ENCODE data around the gene FMN1.
A peak's percentile ranks its signal among the peaks of the same experiment; 100 is the strongest.

Gene FMN1

DNA sequence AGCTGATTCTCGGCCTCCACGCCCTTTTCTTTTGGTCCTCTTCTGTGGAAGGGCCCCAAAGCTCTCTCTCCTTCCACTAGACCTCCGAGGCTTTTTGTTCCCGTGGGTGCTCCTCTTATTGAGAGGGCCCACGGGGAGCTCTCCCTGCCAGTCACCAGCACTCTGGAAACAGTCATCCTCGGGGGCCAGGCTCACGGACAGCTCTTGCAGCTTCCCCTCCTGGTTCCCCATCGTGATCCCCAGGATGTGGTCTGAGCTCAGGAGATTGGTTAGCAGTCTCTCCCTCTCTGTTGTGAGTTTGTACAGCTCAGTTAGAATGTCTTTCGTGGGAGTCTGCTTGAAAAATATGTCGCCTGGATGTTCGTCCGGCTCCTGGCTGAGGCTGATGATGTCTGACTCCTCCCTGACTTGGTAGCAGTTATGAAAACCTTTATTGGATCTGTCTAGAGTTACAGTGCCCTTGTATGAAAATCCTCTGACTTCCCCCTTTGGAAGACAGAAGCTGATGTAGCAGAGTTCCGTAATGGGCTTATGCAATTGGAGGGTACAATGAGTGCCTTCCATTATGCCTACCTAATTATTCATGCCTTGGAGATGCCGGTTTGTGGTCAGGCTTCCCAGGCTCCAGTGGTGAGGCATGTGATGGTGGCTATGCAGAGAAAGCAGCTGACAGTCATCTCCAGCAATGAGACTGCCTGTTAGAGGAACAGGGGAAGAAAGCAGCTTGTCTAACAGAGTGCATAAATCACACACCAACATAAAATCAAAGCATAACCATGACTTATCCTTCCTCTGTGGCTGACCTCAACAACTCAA lies 40.0 kb downstream of the FMN1 start:
- DNase-seq, result peak; percentile 91

GRCh38 chr15:33153548-33153947 lies 41.0 kb downstream of the FMN1 start:
- DNase-seq, result no peak

DNA sequence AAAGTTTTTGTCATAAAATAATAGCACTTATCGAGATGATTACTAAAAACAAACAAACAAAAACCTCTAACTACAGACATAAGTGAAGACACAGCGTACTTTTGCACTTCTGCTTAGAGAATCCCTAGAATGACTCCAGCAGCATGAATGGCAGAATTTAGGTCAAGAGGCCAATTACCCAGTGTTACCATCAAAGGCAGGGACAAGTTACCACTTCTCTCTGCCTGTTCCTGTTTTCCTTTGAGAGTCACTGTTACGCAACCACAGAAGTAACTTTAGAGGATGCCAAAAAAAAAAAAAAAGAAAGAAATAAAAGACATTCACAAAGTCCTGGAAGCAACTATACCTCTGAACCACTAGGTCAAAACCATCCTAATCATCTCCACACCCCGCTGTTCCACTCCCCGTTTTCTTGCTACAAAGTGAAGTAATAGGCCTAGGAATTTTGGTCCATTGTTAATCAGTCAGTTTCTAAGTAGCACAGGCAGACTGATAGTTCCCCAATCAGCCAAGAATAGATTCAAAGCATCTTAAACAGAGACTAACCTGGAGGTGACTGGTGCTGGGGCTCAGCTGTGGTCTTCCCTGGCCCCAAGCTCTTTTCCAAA lies 41.9 kb downstream of the FMN1 start:
- no peak for DNase-seq

DNA sequence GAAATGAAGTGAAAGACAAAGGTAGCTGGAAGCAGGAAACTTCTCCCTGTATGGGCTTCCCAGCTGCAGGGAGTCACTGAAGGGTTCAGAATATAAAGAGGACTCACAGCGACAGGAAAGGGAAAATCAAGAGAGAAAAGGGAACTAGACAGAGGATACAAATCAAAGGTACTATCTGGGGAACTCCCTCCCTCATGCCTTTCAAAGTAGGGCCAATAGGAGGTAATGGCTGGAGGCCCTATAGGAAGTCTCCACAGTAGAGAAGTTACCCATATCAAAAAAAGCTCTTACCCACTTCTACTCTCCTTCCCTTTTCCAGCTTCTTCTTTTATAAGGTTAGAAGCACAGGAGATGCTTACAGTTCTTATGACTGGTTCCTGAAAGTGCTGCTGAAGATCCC lies 43.5 kb downstream of the FMN1 start:
- no peak for DNase-seq

DNA sequence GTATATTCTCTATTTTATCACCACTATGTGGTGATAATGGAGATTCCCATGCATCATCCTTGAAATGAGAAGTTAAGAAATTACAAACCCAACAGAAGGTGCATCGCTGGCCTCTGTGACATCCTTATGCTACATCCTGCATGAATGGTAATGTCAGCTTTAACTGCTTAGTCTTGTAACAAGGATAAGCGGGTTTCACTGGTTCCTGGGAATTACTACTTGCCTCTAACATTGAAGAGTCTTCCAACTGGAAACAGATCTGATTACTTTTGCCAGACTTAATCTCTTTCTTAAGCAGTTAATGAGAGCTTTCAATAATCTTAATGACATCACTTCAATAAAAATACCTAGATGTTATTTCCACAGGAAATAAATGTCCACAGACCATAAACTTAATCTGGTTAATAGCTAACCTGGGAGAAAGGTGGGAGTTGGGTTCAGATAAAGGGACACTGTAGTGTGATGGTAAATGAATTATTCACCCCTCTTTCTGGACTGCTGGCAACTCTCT lies 44.0 kb downstream of the FMN1 start:
- no peak for DNase-seq

GRCh38 chr15:33149919-33150318 lies 44.6 kb downstream of the FMN1 start:
- no peak for DNase-seq

DNA sequence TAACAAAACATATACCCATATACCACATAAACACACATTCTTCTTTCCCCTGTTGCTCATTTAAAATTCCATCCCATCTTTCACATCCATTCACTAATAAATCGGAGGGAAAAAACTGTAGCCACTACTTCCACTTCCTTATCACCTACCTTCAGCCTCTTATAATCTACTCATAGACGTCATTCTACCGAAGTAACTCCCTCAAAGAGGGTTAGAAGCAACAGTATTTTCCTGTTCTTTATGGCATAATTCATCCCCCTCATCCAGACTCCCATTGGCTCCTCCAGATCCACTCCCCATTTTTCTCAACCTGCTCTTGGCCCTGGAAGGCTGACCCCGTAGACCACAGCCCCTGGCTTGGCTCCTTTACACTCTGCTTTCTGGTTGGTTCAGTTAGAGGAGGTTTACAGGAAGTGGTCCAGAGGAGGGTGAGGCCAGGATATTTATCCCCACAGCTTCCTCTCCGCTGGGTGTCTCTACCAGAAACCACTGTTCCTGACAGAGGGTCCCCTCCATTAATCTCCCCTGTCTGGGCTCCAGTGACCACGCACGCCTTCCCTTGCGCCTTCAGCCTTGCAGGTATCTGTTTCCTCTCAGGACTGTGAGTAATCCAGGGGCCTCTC lies 46.3 kb downstream of the FMN1 start:
- no peak for DNase-seq

DNA sequence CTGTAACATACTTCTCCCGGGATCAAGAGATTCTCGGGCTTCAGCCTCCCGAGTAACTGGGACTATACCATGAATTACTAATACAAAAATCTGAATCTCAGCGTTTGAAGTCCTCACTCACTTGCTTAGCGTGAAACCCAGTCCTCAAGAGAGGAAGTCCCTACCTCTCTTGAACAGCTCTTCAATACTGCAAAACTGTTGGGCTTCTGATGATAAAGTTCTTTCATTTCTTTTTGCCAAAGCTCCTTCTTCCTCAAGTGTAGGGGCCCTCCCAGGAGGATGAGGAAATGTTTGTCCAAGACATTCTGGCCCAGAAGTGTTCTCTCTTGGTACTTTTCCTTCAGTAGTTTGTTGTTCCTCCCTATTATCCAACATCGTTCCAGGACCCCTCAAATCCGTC lies 48.5 kb downstream of the FMN1 start:
- DNase-seq, result no peak

- DNase-seq, result no peak
Observed at GRCh38 chr15:33145447-33145846, 49.1 kb downstream of the FMN1 start.

DNA sequence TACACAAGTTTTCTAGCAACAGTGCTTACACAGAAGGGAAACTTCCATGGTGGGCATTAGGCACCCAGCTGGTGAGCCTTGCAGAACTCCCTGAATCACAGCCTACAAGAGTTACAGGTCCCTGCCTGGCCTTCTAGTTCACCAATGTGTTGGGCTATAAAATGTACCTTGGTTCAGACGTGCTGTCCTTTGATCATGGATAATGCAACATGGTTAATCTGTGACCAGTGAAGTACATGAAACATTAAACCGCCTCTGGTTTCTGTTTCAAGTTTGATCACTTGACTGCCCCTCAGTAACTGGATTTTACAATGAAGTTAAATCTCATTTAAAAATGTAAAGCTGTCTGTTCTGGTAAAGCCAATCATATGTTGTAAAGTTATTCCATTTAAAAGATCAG lies 51.8 kb downstream of the FMN1 start:
- DNase-seq, result no peak

DNA sequence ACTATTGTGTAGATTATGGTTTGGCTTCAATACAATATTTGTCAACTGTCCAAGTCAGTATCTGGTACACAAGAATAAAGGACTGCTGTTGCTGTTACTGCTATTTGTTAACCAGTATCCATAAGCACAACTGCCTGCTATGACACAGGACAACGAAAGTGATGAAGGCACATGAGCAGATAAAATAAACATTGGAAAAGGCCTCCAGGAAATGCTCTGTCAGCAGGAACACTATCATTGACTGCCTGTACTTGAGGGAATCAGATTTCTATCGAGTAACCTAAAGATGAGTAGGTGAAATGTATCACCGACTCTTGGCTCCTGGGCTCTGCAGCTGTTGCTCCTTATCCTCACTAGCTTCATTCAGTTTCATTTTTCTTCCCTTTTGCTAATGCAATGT lies 56.5 kb downstream of the FMN1 start:
- DNase-seq, result no peak

DNA sequence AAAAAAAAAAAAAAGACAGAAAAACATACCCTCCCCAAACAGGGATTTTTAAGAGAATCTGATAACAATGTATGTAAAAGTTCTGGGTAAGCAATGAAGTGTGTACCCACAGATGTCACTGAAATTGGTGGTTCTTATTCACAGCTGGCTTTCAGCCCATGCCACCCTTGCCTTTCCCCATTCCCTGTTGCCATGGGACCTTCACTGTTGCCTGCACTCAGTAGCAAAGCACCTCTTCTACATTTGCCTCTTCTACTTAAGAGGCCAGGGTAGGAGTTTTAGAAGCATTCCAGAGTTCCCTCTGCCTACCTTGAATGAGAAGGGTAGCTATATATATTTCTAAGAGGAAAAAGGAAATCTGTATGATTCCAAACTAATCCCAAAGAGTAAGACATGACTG lies 57.4 kb downstream of the FMN1 start:
- DNase-seq, result no peak

- DNase-seq, result peak; percentile 37
Observed at GRCh38 chr15:33136353-33136752, 58.2 kb downstream of the FMN1 start.

GRCh38 chr15:33135355-33135781 lies 59.1 kb downstream of the FMN1 start:
- no peak for DNase-seq

DNA sequence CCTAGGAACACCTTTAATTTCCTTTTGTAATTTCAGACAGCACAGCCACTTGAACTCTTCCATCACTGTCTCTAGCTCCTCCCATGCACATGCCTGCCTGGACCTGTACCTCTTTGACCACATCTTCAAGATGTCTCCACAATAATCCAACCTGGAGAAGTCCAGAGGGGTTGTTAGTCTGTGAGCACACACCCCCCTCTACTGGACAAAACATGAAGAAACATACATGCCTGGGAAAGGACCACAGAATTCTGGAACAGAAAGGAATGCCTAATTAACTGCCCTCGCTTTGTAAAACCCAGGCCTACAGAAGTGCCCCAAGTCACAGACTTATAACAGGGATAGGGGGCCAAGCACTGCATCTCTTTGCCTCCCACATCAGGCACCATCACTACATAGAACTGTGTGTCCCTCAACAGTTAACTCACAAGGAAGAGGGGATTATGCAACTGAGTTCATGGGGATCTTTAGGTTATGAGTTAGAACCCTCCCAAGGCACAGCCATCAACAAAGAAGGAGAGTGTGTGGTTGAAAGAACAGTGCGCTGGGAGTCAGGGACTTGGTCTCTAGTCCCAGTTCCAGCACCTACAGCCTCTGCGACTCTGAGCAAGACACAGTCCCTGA lies 61.7 kb downstream of the FMN1 start:
- peak; percentile 77 for DNase-seq

GRCh38 chr15:33132233-33132580 lies 62.3 kb downstream of the FMN1 start:
- no peak for DNase-seq

DNA sequence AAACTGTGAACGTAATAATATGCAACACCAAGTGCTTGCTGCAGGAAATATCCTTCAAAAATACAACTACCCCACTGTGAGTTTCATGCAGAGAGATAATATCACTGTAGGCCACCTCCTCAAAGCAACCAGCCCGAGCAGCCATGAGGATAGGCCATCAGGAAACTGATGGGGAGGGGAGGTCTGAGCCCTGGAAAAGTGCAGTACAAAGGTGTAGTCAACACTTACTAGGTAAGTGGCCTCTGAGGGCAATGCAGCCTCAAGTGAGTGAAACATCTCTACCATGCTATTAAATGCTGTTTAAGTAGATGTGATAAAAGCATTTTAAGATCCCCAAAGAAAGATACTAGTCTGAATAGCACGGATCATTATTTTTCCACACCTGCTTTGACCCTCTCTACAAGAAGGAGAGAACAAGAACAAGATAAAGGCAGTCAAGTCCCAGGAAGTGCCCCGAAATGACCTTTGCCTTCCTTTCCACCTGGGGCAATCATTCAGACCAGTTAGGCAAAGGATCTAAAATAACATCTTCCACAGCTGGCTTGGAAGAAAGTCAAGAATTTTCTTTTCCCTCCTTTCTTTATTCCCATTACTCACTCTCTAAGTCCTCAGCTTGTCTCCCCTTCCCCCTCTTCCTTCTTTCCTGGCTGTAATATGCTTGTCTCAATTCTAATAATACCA lies 62.8 kb downstream of the FMN1 start:
- peak; percentile 73 for DNase-seq

- peak; percentile 98 for DNase-seq
Observed at GRCh38 chr15:33126559-33127290, 67.8 kb downstream of the FMN1 start.

DNA sequence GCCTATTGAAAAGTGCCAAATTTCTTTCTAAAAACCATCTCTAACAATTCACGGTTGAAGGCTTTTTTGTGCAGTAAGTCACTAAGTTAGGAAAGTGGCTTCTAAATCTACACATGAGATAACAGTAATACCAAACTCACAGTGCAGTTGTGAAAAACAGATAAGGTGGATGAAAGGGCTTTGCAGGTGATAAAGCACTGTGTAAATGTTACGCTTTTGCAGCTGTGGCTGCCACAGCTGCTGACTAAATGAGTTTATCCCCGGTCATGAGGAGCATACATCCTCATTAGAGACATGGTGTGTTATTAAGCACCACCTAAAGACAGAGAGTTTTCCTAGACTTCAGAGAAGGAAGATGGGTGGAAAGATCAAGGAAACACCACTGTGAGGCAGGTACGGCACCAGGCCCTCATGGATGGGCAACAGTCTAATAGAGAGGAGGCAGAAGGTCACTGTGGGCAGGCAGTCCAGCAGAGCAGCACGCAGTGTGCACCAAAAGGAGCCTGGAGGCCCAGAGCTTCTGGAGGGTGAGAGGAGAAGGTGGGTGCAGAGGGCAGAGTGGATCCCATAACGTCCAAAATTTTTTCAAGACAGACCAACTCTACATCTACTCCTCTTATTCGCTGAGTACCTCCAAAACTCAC lies 68.5 kb downstream of the FMN1 start:
- no peak for DNase-seq

- peak; percentile 39 for DNase-seq
Observed at GRCh38 chr15:33124811-33125210, 69.7 kb downstream of the FMN1 start.

- DNase-seq, result no peak
Observed at GRCh38 chr15:33124279-33124678, 70.2 kb downstream of the FMN1 start.

DNA sequence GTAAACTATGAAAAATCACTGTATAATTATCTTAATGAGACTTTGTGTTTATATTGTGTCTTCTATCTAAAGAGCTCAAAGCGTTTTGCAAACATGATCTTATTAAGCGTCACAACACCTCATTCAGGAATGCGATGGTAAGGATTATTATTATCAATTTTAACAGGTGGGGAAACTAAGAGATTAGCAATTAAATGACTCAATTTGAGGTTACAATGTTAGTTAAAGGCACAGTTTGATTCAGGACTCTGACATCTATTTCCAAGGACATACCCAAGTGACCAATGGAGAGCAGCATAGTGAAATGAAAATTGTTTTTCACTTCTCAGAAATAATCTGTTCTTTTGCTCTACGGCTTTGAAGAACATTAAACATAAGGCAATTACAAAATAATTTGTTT lies 74.6 kb downstream of the FMN1 start:
- no peak for DNase-seq
